HG03060 (cell line): ENCODE data around the gene ZNF728.
"Not testable (repeated sequence)": the region's sequence is repeated elsewhere in the genome, so short reads cannot be mapped to it uniquely, and the experiment has no call there.

Source experiments
- ATAC-seq: cut with Tn5 transposase; IDR thresholded peaks from one replicate; pipeline ENCODE4 v1.9.1; 2021; ENCODE audit warnings: low read depth, moderate number of reproducible peaks; ENCODE audit not compliant: unreplicated experiment

The ZNF728 gene

DNA sequence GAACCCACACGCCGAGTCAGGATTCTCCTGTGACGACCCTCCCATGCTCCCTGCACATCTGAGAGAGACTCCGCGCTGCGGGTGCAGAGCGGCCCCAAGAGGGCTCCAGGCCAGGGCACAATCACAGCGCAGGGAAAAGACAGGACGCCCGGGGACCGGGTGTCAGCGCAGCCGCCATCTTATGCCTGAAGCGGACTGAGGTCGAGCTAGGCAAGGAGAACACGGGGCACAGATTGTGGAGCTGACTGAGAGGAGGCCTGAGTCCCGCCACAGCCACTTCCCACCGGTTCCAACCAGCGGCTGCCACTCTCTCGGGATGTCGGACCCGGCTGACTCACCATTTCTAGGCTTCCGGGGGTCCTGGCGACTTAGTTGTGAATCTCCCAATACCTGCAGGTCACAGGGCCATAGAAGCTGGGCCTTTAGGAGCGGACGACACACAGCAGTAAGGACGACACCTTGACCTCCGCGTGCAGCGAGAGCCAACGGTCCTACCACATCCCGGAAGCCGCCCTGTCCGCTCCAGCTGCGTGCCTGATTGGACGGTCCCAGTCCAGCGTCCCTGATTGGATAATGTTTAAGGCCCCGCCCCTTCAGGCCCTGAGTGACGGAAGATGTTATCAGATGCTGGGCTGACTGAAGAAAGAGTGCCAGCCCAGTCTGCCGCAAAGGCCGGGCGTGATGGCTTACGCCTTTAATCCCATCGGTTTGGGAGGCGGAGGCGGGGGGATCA, at the start of gene ZNF728:
Gene ZNF728, minus strand, starts transcription at position 487 of the 733 bp plus-strand sequence. Its CDS starts 146 bp downstream, at position 341.
- ATAC-seq = no peak

DNA sequence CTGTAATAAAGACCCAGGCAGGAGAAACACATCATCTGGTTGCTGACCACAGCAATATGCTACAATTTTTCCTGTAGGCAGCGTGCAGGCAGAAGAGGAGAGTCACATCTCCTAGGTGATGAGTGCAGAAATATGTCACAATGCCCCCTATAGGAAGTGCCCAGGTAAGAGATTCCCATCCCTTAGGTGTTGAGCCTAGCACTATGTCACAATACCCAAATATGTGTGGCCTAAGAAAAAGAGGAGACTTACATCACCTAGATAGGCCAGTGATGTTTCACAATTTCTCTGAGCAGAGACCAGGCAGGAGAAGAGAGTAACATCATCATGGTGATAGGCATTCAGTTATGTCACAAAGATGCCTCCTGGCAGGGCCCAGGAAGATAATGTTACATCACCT, 49.4 kb upstream of the ZNF728 start:
- ATAC-seq = no peak

DNA sequence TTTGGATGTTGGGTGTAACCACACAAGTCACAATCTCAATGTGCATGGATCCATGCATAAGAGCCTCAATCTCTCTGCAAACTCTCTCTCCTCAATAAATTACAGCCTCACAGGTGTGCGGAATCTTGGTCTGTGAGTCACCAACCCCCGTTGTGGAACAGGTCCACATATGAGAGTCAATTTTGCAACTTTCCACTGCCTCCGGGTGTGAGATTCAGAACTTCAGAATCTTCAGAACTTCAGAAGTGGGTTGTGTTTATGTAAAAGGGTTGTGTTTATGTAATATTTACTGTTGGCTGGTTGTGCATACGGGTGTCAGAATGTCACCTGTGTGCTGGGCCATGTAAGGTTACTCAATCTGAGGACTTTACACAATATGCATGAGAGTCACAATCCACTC, 46.3 kb upstream of the ZNF728 start:
- ATAC-seq = no peak

DNA sequence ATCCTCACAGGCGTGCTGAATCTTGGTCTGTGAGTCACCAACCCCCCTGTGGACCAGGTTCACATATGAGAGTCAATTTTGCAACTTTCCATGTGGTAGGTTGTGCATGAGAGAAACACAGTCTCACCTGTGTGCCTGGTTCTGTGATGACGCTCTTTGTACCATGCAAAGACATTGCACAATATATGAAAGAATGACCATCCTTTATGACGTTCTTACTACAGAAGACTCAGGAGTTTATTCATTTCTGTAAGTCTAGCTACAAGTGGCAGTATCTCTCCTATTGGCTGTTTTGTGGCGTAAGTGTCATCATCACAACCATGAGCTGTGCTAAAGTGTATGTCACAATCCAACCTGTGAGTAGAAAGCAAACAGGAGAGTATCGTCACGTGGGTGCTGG, 43.8 kb upstream of the ZNF728 start:
- ATAC-seq = no peak

DNA sequence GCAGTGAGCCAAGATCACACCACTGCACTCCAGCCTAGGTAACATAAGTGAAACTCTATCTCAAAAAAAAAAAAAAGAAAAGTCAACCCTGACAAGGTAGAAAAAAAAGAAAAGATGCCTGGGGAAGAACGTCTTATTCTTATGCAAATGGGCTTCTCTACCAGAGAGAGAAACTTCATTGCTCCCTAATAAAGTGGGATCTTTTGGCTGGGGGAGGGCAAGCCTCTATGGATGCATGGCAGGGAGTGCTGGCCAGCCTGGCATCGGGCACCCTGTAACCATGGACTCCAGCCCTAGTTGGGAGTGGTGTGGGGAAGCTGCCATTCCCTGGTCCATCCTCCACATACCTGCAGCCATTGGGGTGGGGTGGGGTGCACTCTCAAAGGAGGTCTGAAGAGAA, 30.7 kb upstream of the ZNF728 start:
- ATAC-seq = no peak

DNA sequence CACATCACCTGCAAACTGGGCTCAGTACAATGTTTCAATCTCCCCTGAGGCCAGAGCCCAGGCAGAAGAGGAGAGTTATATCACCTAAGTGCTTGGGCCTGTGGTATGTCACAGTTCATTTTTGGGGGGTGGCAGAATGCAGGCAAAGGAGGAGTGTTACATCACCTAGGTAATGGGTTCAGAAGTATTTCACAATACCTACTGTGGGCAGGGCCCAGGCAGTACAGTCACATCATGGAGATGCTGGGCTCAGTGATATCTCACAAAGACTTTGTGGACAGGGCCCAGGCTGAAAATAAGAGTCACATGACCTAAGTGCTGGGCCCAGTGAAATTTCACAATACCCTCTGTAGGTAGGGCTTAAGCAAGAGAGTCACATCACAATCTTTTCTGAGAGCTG, 12.7 kb upstream of the ZNF728 start:
- no peak for ATAC-seq

DNA sequence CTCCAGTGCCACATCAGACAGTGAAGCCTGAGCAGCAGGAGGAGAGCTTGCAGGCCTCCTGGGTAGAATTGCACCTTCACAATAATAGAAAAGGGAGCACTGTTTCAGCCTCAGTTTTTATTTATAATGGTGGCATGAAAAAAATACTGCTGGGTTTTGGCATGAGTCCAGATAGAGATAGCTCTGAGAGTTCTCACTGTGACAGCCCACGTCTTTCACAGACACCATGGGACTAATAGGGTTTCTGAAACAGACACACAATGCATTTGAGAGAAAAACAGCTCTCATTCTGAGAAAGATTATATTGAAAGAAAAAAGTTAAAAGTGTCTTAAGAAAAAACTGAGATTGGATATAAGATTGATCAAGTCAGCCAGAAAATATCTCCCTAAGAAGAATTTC, 8.0 kb downstream of the ZNF728 start:
- ATAC-seq = not testable (repeated sequence)

DNA sequence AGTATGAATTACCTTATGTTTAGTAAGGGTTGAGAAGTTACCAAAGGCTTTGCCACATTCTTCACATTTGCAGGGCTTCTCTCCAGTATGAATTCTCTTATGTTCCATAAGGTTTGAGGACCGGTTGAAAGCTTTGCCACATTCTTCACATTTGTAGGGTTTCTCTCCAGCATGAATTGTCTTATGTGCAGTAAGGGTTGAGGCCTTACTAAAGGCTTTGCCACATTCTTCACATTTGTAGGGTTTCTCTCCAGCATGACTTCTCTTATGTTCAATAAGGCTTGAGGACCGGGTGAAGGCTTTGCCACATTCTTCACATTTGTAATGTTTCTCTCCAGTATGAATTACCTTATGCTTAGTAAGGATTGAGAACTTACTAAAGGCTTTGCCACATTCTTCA, 26.7 kb downstream of the ZNF728 start:
- ATAC-seq = no peak

DNA sequence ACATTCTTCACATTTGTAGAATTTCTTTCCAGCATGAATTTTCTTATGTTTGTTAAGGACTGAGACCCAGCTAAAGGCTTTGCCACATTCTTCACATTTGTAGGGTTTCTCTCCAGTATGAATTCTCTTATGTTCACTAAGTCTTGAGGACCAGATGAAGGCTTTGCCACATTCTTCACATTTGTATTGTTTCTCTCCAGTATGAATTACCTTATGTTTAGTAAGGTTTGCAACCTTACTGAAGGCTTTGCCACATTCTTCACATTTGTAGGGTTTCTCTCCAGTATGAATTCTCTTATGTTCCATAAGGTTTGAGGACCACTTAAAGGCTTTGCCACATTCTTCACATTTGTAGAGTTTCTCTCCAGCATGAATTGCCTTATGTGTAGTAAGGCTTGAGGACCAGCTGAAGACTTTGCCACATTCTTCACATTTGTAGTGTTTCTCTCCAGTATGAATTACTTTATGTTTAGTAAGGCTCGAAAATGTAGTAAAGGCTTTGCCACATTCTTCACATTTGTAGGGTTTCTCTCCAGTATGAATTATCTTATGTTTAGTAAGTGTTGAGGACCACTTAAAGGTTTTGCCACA, 27.3 kb downstream of the ZNF728 start:
- ATAC-seq = not testable (repeated sequence)

DNA sequence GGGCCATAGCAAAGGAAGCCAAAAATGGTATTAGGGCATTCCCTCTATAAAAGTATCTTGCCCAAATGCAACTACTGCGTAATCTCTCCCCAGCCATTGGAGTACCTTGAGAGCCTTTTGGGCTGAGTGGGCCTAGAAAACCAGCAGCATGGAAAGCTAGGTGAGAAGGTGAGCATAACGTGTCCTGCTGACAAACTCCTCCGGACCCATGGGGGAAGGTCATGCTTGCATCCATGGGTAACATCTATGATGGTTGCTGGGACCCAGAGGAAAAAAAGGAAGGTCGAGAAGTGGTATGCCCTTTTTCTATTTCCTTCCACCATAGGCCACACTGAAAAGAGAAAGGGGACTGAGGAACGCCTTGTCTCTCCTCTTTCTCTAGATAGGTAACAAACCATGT, 57.4 kb downstream of the ZNF728 start:
- ATAC-seq = no peak

DNA sequence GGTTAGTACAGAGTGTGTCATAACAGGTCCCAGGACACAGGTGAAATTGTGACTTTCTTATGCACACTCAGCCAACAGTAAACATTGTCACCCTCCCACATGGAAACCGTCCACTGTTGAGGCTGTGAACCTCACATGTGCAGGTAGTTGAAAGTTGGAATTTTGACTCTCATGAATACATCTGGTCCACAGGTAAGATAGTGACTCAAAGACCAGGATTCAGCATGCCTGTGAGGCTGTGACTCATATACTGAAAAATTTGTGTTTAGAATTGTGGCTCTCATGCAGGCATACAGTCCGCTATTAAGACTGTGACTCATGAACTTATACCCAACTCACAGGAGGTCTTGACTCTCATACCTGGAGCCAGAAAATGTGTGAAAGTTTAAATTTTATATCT, 67.8 kb downstream of the ZNF728 start:
- ATAC-seq = no peak

DNA sequence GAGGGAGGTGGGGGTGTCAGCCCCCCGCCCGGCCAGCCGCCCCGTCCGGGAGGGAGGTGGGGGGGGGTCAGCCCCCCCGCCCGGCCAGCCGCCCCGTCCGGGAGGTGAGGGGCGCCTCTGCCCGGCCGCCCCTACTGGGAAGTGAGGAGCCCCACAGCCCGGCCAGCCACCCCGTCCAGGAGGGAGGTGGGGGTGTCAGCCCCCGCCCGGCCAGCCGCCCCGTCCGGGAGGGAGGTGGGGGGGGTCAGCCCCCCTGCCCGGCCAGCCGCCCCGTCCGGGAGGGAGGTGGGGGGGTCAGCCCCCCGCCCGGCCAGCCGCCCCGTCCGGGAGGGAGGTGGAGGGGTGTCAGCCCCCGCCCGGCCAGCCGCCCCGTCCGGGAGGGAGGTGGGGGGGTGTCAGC, 75.4 kb downstream of the ZNF728 start:
- ATAC-seq = not testable (repeated sequence)

DNA sequence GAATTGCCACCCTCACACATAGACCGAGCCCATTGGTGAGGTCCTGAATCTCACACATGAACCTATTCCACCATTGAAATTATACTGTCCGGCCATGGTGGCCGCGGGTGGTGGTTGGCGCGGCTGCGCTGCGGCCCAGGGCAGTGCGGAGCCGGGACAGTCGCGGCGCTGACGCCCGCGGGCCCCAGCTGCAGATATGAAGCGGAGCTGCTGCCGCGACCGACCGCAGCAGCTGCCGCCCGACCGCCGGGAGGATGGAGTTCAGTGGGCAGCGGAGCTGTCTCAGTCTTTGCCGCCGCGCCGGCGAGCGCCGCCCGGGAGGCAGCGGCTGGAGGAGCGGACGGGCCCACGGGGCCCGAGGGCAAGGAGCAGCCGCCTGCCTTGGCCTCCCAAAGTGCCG, 77.8 kb downstream of the ZNF728 start:
- not testable (repeated sequence) for ATAC-seq
